ENCODE measurements around the gene CTNNAL1.

The CTNNAL1 gene

GRCh38 chr9:109026306-109026705 is 13.0 kb upstream of the CTNNAL1 start:
- DNase-seq (ENCODE audit: low read depth): no peak

- no peak for DNase-seq (ENCODE audit: low read depth)
These were observed 9.6 kb upstream of the CTNNAL1 start for GRCh38 chr9:109022873-109023272.

DNA sequence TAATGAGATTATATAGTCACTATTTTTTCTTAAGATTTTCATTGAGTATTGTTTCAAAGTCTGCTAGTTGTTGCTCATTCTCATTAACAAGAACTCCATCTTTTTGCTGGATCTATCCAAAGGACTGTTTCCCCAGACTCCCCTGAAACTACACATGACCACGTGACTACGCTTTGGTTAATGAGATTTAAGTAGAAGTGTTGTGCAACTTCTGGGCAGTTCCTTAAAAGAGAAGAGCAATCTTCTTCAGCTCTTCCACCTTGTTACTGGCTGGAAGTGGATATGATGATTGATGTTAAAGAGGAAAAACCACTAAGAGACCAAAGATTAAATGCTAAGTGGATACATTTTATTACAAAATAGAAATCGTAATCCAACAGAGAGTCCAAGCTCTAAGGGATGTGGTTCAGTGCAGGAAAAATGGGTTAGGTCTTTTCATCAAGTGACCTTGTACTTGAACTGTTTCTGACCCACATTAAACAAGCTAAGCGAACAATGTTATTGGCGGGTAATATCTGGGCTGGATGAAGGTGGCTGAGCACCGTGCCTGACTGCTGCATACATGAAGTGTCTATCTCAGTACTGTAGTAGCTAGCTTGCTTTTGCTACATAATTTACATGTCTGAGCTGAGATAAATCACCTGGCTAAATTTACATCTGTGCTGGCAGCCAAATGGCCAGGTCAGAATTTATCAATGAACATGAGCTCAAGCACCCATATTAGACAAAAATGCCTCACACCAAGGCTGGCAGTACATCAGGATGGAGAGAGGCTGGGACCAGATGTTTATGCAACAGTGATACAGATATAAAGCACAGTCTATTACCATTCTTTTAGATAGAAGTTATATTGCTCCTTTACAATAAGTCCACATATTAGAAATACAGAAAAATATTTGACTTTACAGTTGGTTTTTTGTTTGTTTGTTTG is 7.5 kb upstream of the CTNNAL1 start:
- DNase-seq (ENCODE audit: low read depth): no peak

DNA sequence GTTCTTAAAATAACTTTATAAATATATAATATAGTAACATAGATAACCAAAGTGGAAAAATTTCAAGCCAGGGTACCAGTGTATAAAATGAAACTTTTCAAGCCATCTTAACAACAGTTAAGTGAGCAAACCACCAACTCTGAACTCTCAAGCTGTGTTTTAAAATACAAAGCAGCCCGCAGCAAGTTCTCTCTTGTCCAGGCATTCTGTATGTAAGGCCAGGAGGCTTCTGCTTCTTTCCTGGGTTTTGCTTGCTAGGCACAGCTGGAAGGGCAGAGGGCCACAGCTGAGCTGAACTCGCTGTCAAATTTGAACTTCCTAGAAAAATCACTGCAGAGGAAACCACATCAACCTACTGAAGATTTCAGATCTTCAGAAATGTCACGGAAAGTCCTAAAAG is 6.8 kb upstream of the CTNNAL1 start:
- DNase-seq (ENCODE audit: low read depth): no peak

GRCh38 chr9:109019420-109019819 is 6.1 kb upstream of the CTNNAL1 start:
- DNase-seq (ENCODE audit: low read depth): no peak

DNA sequence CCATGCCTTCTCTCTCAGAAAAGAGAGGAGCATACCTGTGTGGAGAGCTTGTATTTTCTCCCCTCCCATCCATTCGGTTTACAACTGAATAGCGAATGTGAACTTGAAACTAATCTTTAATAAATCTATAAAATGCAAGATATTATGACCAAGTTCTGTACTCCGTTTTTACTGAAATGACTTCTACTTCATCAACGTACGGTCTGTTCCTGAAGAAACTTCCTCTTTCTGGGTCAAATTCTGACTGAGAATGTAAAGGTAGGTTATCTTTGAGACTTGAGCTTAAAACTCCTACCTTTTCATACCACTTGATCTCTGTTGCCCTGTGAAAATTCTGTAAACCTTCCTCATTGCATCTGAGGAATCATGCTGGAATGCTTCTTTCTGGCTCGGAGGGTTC is 4.2 kb upstream of the CTNNAL1 start:
- no peak for DNase-seq (ENCODE audit: low read depth)

DNA sequence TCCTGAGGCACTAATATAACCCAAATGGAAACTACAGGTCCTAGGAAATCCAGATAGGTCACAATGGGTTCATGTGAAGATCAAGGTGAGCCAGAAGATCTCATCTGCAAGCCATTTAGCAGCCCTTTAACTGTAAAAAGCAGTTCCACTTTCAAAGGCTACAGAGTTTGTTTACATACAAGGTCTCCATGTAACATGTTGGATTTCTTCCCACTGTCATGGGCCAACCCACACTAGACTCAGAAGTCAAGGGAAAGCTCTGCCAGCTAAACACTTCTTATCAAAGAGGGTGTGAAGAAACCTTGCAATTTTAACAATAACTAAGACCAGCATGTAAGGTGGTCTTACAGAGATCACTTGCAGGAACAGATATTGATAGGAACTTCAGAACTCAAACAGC is 3.8 kb upstream of the CTNNAL1 start:
- no peak for DNase-seq (ENCODE audit: low read depth)

- no peak for DNase-seq (ENCODE audit: low read depth)
These were observed 2.8 kb upstream of the CTNNAL1 start for GRCh38 chr9:109016132-109016531.

- no peak for DNase-seq (ENCODE audit: low read depth)
These were observed 1.4 kb upstream of the CTNNAL1 start for GRCh38 chr9:109014608-109015280.

- peak; percentile 39 for DNase-seq (ENCODE audit: low read depth)
These were observed 644 bp upstream of the CTNNAL1 start for GRCh38 chr9:109013679-109014607.

DNA sequence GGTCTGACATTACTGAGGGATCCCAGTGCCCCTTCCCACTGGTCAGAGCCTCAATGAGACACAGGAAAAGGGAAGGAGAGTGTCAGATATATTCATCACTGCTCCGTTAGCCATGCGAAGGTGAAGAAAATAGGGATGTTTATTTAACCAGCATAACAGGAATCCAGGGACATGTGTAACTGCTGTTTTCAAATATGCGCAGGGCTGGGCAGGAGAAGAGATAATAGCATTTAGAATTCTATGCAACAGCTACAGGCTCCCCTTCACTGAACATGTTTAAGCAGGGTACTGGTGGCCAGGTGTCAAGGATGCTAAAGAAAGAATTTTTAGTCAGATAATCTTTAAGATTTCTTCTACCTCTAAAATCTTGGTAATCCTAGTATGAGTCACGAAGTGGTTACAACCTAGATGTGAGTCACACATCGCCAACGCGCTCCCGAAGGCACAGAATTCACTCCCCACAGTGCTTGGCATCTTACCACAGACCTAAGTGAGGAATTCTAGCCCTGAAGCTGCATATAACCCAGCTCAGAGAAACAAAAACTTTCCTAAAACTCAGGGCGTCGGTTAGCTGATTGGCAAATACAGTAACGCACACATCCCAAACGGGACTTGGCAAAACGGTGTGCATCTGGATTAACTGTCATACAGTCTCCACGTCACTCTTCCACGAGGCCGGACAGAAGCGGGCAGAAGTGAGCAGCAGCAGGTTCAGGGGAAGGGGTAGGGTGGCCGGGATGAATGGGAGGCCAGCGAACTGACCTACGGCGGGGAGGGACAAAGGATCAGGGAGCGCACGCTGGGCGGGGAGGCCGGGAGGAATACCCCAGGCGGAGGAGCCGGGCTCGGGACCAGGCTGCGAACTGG is 1.1 kb downstream of the CTNNAL1 start:
- peak; percentile 90 for DNase-seq (ENCODE audit: low read depth)

- no peak for DNase-seq (ENCODE audit: low read depth)
These were observed 2.0 kb downstream of the CTNNAL1 start for GRCh38 chr9:109011231-109011671.

DNA sequence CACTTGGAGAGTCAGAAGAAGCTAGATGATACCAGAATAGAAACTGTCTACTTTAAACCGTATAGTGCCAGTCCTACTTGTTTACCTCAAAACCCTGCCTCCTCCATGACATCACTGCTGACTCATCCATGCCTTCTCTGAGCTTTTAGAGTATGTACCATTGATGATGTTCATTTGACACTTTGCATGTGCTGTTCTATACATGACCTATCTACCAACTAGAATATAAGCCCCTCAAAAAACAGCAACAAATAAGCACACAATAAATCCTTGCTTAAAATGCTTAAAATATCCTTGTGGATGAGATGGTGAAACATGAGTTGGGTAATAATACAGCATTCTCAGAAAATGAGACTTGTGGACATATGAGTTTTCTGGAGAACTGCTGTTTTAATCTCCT is 2.6 kb downstream of the CTNNAL1 start:
- no peak for DNase-seq (ENCODE audit: low read depth)

GRCh38 chr9:109005678-109006077 is 7.6 kb downstream of the CTNNAL1 start:
- DNase-seq (ENCODE audit: low read depth): no peak

- DNase-seq (ENCODE audit: low read depth): no peak
These were observed 10.2 kb downstream of the CTNNAL1 start for GRCh38 chr9:109003116-109003515.

GRCh38 chr9:109002141-109002540 is 11.2 kb downstream of the CTNNAL1 start:
- DNase-seq (ENCODE audit: low read depth): no peak

DNA sequence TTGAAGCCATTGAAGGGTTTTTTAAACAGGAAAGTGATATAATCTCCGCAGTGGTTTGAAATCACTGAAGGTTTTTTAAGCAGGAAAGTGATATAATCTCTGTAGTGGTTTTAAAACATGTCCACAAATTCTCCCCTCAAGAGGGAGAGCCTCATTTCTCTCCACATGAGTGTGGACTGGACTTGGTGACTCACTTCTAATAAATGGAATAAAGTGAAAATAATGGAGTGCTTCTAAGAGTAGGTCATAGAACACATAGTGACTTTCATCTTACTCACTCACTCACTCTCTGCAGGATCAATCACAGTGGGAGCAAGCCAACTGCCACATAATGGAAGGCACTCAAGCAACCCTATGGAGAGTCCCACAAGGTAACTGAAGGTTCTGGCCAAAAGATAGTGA is 12.0 kb downstream of the CTNNAL1 start:
- peak; percentile 67 for DNase-seq (ENCODE audit: low read depth)

- no peak for DNase-seq (ENCODE audit: low read depth)
These were observed 16.2 kb downstream of the CTNNAL1 start for GRCh38 chr9:108997112-108997511.

DNA sequence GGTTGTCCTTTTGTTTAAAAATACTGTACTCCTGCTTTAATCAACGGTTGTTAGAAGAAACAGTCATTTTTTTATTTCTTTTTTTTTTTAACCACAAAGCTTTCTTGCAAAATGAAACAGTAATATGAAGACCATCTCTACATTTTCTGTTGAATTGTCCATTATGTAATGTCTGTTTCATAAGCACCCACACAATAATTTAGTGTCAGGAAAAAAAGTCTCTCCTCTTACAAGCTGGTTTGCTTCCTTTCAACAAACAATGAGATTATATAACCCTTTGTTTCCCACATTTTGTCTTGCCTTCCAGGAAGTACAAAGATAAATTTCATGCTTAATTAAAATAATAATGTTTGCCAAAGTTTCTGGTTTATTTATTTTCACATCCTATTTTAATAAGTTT is 16.7 kb downstream of the CTNNAL1 start:
- no peak for DNase-seq (ENCODE audit: low read depth)

DNA sequence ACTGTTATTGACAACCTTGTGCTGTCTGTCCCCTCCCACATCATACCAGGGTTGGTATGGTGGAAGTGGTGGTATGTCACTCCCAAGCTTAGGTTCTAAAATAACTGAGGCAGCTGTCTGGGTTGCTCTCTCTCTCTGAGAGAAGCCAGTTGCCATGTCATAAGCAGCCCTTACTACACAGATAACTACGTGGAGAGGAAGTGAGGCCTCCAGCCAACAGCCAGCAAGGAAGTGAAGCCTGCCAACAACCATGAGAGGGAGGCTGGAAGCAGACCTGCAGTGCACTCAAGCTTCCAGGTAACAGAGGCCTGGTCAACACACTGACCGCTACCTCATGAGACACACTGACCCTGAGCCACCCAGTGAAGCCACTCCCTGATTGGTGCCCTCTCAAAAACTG is 18.6 kb downstream of the CTNNAL1 start:
- DNase-seq (ENCODE audit: low read depth): no peak

GRCh38 chr9:108991479-108991878 is 21.8 kb downstream of the CTNNAL1 start:
- no peak for DNase-seq (ENCODE audit: low read depth)

All from GM04503 (cell line).